Endothelial cell of umbilical vein (primary cell): ENCODE measurements around the gene ALOX12. TPM values are rescaled to one million over a fixed set of nuclear protein-coding genes. Genes with fewer than 3 reads are reported as not detected.

Experiments used
- BruUV-seq: library from RNA; stranded (reverse); fragments of 400-500 nt; replicated peaks from 2 replicates; lab custom pipeline; 2021; lab: Mats Ljungman, UMichigan
- CTCF ChIA-PET: fragments of 300-600, 350-600 bp; sonication (Branson Sonifier 250); formaldehyde crosslinking; loops from one replicate; lab custom pipeline; 2021; ENCODE audit warnings: antibody characterized with exemption, inconsistent platforms; lab: Charles Lee
- POLR2A ChIA-PET: fragments of 300-600, 350-600 bp; sonication (Branson Sonifier 250); formaldehyde crosslinking; loops from one replicate; lab custom pipeline; 2021; ENCODE audit warnings: antibody characterized with exemption, inconsistent platforms; lab: Charles Lee
- DNase-seq: peaks from one replicate; pipeline ENCODE4 v3.0.0-alpha.2; 2011; ENCODE audit warnings: low read depth, low spot score
- FAIRE-seq: peaks from 2 replicates; lab custom pipeline; 2011; peaks lifted over from hg19 to GRCh38; lab: Jason Lieb, UNC
- H2AFZ ChIP-seq: 2 replicates; pipeline ENCODE4 v1.6.0; 2012; ENCODE audit warnings: low read depth, low read length, control low read depth, inconsistent platforms
- H3K27ac ChIP-seq: 2 replicates; pipeline ENCODE4 v1.5.1; 2011; ENCODE audit warnings: low read depth, mild to moderate bottlenecking, control low read depth, low read length, moderate library complexity; ENCODE audit not compliant: insufficient read depth
- H3K27me3 ChIP-seq, 2 experiments: 2 replicates each; pipeline versions ENCODE4 v1.6.0 to v1.6.1; 2011; ENCODE audit warnings: low read length in 2 of 2, mixed read lengths in 1 of 2; ENCODE audit not compliant: control insufficient read depth in 2 of 2, insufficient read depth in 2 of 2
- H3K36me3 ChIP-seq, 2 experiments: 2 replicates in 1 of 2; 3 replicates in 1 of 2; pipeline ENCODE4 v1.5.1; 2011; ENCODE audit warnings: low read length in 2 of 2, mild to moderate bottlenecking in 1 of 2, moderate library complexity in 1 of 2; ENCODE audit not compliant: control insufficient read depth in 2 of 2, insufficient read depth in 2 of 2; ENCODE audit errors: extremely low read depth in 1 of 2
- H3K4me1 ChIP-seq: 3 replicates; pipeline ENCODE4 v1.5.1; 2011; ENCODE audit warnings: mild to moderate bottlenecking, low read length; ENCODE audit not compliant: control insufficient read depth, insufficient read depth; ENCODE audit errors: extremely low read depth
- H3K4me2 ChIP-seq: 2 replicates; pipeline ENCODE4 v1.6.1; 2011; ENCODE audit warnings: low read length, control low read depth, mixed read lengths; ENCODE audit not compliant: insufficient read depth
- H3K4me3 ChIP-seq, 3 experiments: fragments of 200-600 bp in 1 of 3; sonication (generic), shearing (Covaris generic) in 1 of 3; replicated peaks in 1 of 3; 2 replicates each; pipeline ENCODE4 v1.5.1; 2011 to 2016; ENCODE audit warnings: control low read depth in 3 of 3, low read length in 3 of 3, mild to moderate bottlenecking in 2 of 3, inconsistent platforms in 1 of 3, low read depth in 1 of 3, moderate library complexity in 1 of 3; ENCODE audit not compliant: insufficient read depth in 1 of 3
- H3K79me2 ChIP-seq: 2 replicates; pipeline ENCODE4 v1.6.0; 2012; ENCODE audit warnings: low read length, inconsistent platforms; ENCODE audit not compliant: control insufficient read depth, insufficient read depth
- H3K9ac ChIP-seq: replicated peaks from 2 replicates; pipeline ENCODE3; 2011; ENCODE audit warnings: low read length, control low read depth; ENCODE audit not compliant: insufficient read depth; ENCODE audit errors: extremely low read depth
- H3K9me1 ChIP-seq: replicated peaks from 3 replicates; pipeline ENCODE4 v1.6.0; 2011; ENCODE audit warnings: mild to moderate bottlenecking, low read length; ENCODE audit not compliant: control insufficient read depth, insufficient read depth; ENCODE audit errors: extremely low read depth
- H3K9me3 ChIP-seq: replicated peaks from 2 replicates; pipeline ENCODE4 v1.5.1; 2012; ENCODE audit warnings: low read length, inconsistent platforms; ENCODE audit not compliant: control insufficient read depth, insufficient read depth
- H4K20me1 ChIP-seq: replicated peaks from 2 replicates; pipeline ENCODE3; 2011; ENCODE audit warnings: mild to moderate bottlenecking, low read length; ENCODE audit not compliant: control insufficient read depth, insufficient read depth; ENCODE audit errors: extremely low read depth
- CTCF ChIP-seq, 2 donors: IDR thresholded peaks; 1 replicate in 1 of 2; 2 replicates in 1 of 2; pipeline ENCODE4 v1.5.1; 2011; ENCODE audit warnings: low read length in 2 of 2, mild to moderate bottlenecking in 2 of 2, moderate library complexity in 2 of 2, control low read depth in 1 of 2, inconsistent platforms in 1 of 2, low read depth in 1 of 2; ENCODE audit not compliant: insufficient read depth in 1 of 2; ENCODE audit errors: extremely low read depth in 1 of 2
- EZH2 ChIP-seq: IDR thresholded peaks from 2 replicates; pipeline ENCODE4 v1.6.1; 2012; ENCODE audit warnings: borderline replicate concordance, low read depth, mild to moderate bottlenecking, moderate library complexity, low read length, inconsistent platforms; ENCODE audit not compliant: severe bottlenecking
- FOS ChIP-seq: IDR thresholded peaks from 2 replicates; pipeline ENCODE4 v1.6.1; 2011; ENCODE audit warnings: mild to moderate bottlenecking, low read length, moderate library complexity, borderline replicate concordance; ENCODE audit not compliant: insufficient read depth
- GATA2 ChIP-seq: IDR thresholded peaks from 2 replicates; pipeline ENCODE4 v1.7.0; 2011; ENCODE audit warnings: low read depth, mild to moderate bottlenecking, moderate library complexity, mixed read lengths, low read length; ENCODE audit not compliant: insufficient read length, insufficient read depth
- JUN ChIP-seq: IDR thresholded peaks from 2 replicates; pipeline ENCODE4 v1.6.1; 2011; ENCODE audit warnings: borderline replicate concordance, low read depth; ENCODE audit not compliant: insufficient read length, insufficient read depth
- MAX ChIP-seq: IDR thresholded peaks from 2 replicates; pipeline ENCODE4 v1.6.1; 2011; ENCODE audit not compliant: insufficient read depth, insufficient read length
- POLR2A ChIP-seq: IDR thresholded peaks from 2 replicates; pipeline ENCODE4 v1.6.1; 2012; ENCODE audit warnings: low read depth, mild to moderate bottlenecking, control low read depth, low read length
- POLR2AphosphoS5 ChIP-seq: IDR thresholded peaks from 2 replicates; pipeline ENCODE4 v1.6.1; 2012; ENCODE audit warnings: low read depth, mild to moderate bottlenecking, control low read depth, low read length, moderate library complexity; ENCODE audit not compliant: insufficient read depth
- dilution Hi-C: fragments of 300-500 bp; cut with MboI; formaldehyde crosslinking; loops from one replicate; pipeline ENCODE4 v1.15.0; 2019; ENCODE audit warnings: low sequenced_read_pairs; ENCODE audit not compliant: extremely low pct_ligation_motif_present
- intact Hi-C: fragments of 100-400 bp; cut with micrococcal nuclease; formaldehyde crosslinking; loops from one replicate; pipeline ENCODE4 v1.10.0; 2022
- polyA plus RNA-seq, 4 experiments: library from polyadenylated mRNA; depleted of rRNA in 3 of 4; stranded (reverse) in 3 of 4; unstranded in 1 of 4; fragments of >200 nt; gene quantifications; 2 replicates each; pipeline versions ENCODE4 v1.2.1 to v1.2.3, GENCODE V29; 2011 to 2012; ENCODE audit warnings: missing spikeins in 1 of 4
- total RNA-seq: library from RNA; stranded (reverse); gene quantifications from 2 replicates; pipeline ENCODE4 v1.2.3, GENCODE V29; 2021

Gene ALOX12
- total and polyA plus RNA-seq, 2 donors (not counting 3 experiments of a cell fraction or from before 2014, with no cell fraction given) = not detected

GRCh38 chr17:6997171-6997570, 1.3 kb downstream of the ALOX12 start:
- no peak overlapping the region for H3K4me2 ChIP-seq
- ChIA-PET POLR2A (no interaction called here), CTCF (interaction anchor here (1.6 kb wide), 1 partner anchor 83 kb away, joined by 4 read pairs; no protein-coding TSS in a partner anchor)
- no peaks in the 10 kb centered on the region for H3K9me3 ChIP-seq
- no peak overlapping the region for H2AFZ ChIP-seq
- peaks cover 9 to 16% of the 10 kb centered on the region in 2 experiments for H3K36me3 ChIP-seq
- H3K79me2 ChIP-seq = no peaks in the 10 kb centered on the region
- intact Hi-C loops = no loop called here
- BruUV-seq = no TSS peak
- FAIRE-seq (no peak), DNase-seq (no peak)
- no peaks in the 10 kb centered on the region for H3K4me1 ChIP-seq
- H3K9ac ChIP-seq = no peak overlapping the region
- H3K27ac ChIP-seq = no peak overlapping the region
- no peaks in the 10 kb centered on the region for H4K20me1 ChIP-seq
- TF ChIP-seq MAX = no peak
- TF ChIP-seq CTCF (IDR thresholded peaks at IDR 0.05; ENCODE audit: extremely low read depth in 1 of 2, insufficient read depth in 1 of 2, low read depth in 1 of 2, low read length in 2 of 2) = no peak
- TF ChIP-seq FOS = no peak
- TF ChIP-seq GATA2 = no peak
- no peak for TF ChIP-seq POLR2AphosphoS5
- TF ChIP-seq EZH2 = no peak
- no peak for TF ChIP-seq JUN
- no peak for TF ChIP-seq POLR2A
- H3K27me3 ChIP-seq = no peaks in the 10 kb centered on the region
- no peaks in the 10 kb centered on the region for H3K9me1 ChIP-seq
- dilution Hi-C loops = no loop called here
- no peak overlapping the region for H3K4me3 ChIP-seq
